ENCODE measurements around the gene TCF12. TPM values are rescaled to one million over a fixed set of nuclear protein-coding genes. Genes with fewer than 3 reads are reported as not detected.
"Not testable (repeated sequence)": the region's sequence is repeated elsewhere in the genome, so short reads cannot be mapped to it uniquely, and the experiment has no call there.

TCF12 gene
- total RNA-seq, 2 experiments from 2014 or later, result 55.8 to 59.4 TPM

DNA sequence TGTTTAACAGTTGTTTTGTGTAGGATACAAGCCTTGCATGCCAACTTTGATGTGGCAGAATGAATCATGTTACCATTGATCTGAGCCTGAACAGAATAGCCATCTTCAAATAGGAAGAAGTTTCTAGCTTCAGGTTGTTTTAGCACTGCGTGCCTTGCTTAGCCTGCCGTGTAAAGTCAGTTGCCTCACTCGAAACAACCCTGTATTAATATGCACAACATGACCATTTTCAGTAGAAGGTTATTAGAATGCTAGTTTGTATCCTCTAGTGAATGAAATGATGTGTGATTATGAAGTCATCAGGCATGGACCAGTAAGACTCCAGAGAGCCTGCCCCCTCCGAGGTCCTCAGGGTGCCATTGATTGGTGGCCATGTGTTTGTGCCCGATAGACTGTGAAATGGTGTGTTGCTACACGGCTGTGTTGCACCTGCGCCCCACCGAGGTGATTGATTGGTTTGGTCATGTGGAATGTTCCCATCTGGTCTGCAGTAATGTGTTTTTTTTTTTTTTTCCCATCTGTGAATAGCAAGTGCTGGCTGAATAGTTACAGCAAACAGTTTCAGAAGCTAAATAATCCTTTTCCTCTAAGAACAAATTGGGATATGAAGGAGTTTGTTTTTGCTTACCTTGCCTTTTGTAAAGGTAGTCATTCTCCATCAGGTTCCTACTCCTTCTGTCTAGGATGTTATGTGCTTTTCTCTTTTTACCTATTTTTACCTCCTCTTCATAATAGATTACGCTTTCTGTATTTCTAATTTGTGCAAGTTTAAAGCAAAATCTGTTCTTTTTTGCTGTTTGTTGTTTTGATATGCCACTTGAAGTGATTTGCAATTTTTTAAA lies 214.9 kb downstream of the TCF12 start:
- Mint-ChIP-seq H3K27me3 (no peaks in the 10 kb centered on the region), H3K36me3 (peaks cover 18% of the 10 kb centered on the region), H3K4me1 (peaks cover 55% of the 10 kb centered on the region), H3K4me3 (no peak overlapping the region), H3K27ac (peak overlapping the region; percentile 72), H3K9me3 (no peaks in the 10 kb centered on the region)
- peak; percentile 6 for DNase-seq

DNA sequence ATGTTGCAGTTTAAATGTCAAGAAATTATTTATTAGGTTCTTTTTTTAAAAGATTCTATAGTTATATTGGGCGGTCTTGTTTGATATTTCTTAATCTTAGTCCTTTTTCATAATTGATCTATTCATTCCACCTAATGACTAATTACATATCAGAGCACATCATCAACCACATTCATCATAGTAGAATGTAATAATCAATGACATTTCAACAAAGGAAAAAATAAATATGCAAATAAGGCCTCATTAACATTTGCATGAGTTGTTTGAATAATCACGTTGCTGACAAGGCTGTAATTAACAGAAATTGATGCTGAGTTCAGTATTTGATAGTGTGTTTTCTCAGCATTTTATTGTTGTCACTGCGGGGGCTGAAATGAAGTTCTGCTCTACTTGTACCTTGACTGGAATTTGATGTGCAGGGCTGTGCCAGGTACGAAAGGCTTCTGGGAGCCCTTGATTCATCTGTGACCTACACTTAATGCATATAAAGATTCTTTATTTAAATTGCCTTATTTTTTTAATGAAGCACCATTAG lies 215.7 kb downstream of the TCF12 start:
- peaks cover 11% of the 10 kb centered on the region for H3K36me3 Mint-ChIP-seq
- H3K27ac Mint-ChIP-seq, result no peak overlapping the region
- no peak for DNase-seq
- H3K4me3 Mint-ChIP-seq, result no peak overlapping the region
- no peaks in the 10 kb centered on the region for H3K27me3 Mint-ChIP-seq
- H3K4me1 Mint-ChIP-seq, result peaks cover 51% of the 10 kb centered on the region
- H3K9me3 Mint-ChIP-seq, result no peaks in the 10 kb centered on the region

DNA sequence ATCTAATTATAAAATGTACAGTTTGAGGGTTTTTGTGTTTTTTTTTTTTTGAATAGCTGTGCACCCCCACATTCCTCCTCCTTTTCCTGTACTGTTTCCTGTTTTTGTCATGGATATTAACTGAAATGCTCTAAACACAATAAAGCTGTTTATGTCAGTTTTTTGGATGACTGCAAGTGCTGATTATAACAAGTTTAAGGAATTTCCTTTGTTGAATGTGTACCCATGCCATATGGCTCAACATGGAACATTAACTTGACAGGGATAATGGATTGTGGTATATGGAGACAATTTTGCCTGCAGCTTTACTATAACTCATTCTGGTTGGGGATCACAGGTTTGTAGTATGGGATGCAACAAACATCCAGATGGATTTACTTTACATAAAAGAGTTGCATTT lies 216.4 kb downstream of the TCF12 start:
- DNase-seq, result no peak
- H3K4me1 Mint-ChIP-seq, result peaks cover 45% of the 10 kb centered on the region
- H3K27me3 Mint-ChIP-seq, result no peaks in the 10 kb centered on the region
- no peak overlapping the region for H3K27ac Mint-ChIP-seq
- H3K36me3 Mint-ChIP-seq, result peaks cover 11% of the 10 kb centered on the region
- H3K4me3 Mint-ChIP-seq, result no peak overlapping the region
- no peaks in the 10 kb centered on the region for H3K9me3 Mint-ChIP-seq

DNA sequence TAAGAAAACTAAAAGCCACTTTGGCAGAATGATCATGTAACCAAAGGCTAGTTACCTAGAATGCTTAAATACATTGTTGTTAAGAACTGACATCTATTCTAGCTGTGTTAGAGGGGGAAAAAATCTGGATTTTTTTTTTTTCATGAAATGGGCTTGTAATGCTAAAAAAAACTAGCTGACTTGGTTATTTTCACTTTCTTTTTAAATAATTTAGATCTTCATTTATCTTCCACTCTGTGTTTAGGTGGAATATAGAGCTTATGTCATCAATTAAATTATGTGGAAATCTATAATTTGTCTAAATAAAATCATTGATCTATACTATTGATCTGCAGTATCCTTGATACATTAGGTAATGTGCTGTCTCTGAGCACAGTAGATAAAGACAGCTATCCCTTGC lies 217.4 kb downstream of the TCF12 start:
- no peaks in the 10 kb centered on the region for H3K27me3 Mint-ChIP-seq
- H3K4me1 Mint-ChIP-seq, result peaks cover 39% of the 10 kb centered on the region
- no peak overlapping the region for H3K4me3 Mint-ChIP-seq

DNA sequence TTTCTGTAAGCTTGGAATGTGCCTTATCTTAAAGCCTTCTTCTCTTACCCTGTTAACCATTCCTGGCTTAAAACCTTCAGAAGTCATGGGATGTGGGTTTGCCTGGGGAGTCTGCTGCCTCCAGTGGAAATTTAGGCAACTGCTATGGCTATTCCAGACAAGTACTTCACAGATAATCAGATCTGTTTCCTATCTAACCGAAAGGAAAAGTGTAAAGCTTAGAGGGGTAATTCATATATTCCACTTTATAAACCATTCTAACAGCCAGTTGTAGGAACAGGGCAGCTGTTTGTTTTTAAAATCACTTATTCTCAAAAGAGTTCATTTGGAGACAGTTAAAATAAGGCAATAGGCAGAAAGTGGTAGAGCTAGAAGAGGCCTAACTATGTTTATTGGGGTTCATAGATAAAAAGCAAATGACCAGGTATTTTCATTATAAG lies 219.9 kb downstream of the TCF12 start:
- Mint-ChIP-seq H3K27ac (no peak overlapping the region), H3K27me3 (no peaks in the 10 kb centered on the region), H3K4me1 (peaks cover 21% of the 10 kb centered on the region), H3K4me3 (no peak overlapping the region), H3K9me3 (no peaks in the 10 kb centered on the region), H3K36me3 (peaks cover 6% of the 10 kb centered on the region)
- DNase-seq, result no peak

More for the DNA sequence above, 217.4 kb downstream of the TCF12 start:
- no peak for DNase-seq
- H3K27ac Mint-ChIP-seq, result no peak overlapping the region
- no peaks in the 10 kb centered on the region for H3K9me3 Mint-ChIP-seq
- peaks cover 11% of the 10 kb centered on the region for H3K36me3 Mint-ChIP-seq

DNA sequence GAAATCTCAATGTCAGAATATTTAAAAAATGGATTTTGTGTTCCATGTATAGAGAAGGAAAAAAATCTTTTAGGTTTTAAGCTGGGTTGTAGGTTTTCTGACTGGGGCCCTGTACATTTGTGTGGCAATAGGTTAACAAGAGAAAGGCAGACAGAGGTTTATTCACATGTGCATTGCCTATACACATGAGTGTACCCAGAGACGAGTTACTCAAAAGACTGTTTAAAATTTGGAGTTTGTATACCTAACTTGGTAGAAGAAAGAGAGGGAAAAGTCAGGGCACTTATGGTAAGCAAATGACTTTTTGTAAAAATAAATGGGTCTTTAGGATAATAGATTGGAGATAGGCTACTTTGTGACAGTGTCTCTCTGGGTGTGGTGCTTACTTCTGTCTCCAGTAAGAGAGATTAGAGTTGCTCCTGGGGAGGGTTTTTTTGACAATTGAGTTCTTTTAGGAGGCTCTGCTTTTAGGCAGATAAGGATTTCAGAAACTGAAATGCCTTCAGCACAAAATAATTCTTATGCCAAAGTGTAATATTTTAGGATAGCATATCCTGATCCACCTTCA lies 225.2 kb downstream of the TCF12 start:
- no peaks in the 10 kb centered on the region for H3K27me3 Mint-ChIP-seq
- H3K27ac Mint-ChIP-seq, result no peak overlapping the region
- H3K4me3 Mint-ChIP-seq, result no peak overlapping the region
- no peaks in the 10 kb centered on the region for H3K36me3 Mint-ChIP-seq
- H3K9me3 Mint-ChIP-seq, result no peaks in the 10 kb centered on the region
- peaks cover 14% of the 10 kb centered on the region for H3K4me1 Mint-ChIP-seq
- no peak for DNase-seq

DNA sequence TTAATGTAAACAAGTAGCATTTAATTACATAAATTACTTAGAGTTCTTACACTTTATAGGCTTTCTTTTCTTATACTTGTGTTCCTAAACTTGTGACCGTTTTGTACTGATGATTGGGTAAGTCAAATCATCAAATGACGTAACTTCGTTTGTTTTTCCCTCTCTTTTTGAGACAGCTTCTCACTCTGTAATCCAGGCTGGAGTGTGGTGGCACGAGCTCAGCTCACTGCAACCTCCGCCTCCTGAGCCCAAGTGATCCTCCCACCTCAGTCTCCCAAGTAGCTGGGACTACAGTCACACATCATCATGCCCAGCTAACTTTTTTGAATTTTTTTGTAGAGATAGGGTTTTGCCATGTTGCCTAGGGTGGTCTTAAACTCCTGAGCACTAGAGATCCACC lies 226.0 kb downstream of the TCF12 start:
- no peaks in the 10 kb centered on the region for H3K9me3 Mint-ChIP-seq
- DNase-seq, result no peak
- H3K4me1 Mint-ChIP-seq, result peaks cover 14% of the 10 kb centered on the region
- H3K27ac Mint-ChIP-seq, result no peak overlapping the region
- no peak overlapping the region for H3K4me3 Mint-ChIP-seq
- H3K27me3 Mint-ChIP-seq, result no peaks in the 10 kb centered on the region
- peaks cover 3% of the 10 kb centered on the region for H3K36me3 Mint-ChIP-seq

DNA sequence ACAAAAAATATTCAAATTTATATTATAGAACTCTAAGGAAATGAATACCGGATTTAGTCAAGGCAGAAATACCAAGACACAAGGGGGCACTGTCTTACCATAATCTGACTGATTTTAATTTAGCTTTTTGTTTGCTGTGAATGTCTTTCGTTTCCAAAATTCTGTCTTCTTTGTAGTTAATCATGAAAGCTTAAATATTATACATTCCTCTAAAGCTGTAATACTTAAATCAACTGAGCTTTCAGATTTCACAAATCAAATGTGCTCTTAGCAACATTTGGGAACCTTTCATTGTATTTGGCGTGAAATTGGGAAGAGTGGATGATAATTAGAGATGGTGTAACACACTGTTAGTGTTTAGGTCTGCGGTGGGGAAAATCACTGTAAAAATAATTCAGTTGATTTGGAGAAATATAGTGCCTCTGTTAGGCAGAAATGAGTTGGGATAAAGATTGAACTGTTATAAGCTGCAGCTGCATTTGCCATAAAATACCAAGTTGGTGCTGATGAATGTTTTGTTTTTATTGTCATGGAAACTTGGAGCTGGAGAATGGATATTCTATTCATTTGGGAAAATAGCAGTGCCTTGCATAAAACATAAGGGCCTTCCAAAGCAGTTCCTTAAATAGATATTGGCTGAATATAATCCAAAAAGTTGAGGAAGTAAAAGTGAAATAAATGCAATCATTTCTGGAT lies 228.2 kb downstream of the TCF12 start:
- H3K4me1 Mint-ChIP-seq, result peaks cover 14% of the 10 kb centered on the region
- H3K4me3 Mint-ChIP-seq, result no peak overlapping the region
- H3K36me3 Mint-ChIP-seq, result peaks cover 21% of the 10 kb centered on the region
- H3K27me3 Mint-ChIP-seq, result no peaks in the 10 kb centered on the region
- H3K9me3 Mint-ChIP-seq, result peaks cover 5% of the 10 kb centered on the region
- DNase-seq, result no peak
- H3K27ac Mint-ChIP-seq, result no peak overlapping the region

DNA sequence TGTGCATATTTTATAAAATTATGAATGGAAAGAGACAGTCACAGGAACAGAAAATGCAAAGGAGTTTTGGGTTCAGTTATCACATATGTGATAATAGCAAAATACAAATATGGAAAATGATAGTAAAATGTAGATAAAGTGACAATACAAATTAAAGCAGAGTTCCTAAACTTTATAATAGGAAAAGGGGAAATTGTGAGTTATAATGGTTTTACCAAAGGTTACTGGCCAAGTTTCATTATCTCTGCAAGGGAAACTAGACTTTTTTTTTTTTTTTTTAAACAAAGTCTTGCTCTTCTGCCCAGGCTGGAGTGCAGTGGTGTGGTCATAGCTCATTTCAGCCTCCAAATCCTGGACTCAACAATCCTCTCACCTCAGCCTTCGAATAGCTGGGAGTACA lies 229.2 kb downstream of the TCF12 start:
- H3K27me3 Mint-ChIP-seq, result no peaks in the 10 kb centered on the region
- H3K4me3 Mint-ChIP-seq, result no peak overlapping the region
- H3K27ac Mint-ChIP-seq, result no peak overlapping the region
- peaks cover 31% of the 10 kb centered on the region for H3K36me3 Mint-ChIP-seq
- no peak for DNase-seq
- H3K9me3 Mint-ChIP-seq, result peaks cover 12% of the 10 kb centered on the region
- peaks cover 17% of the 10 kb centered on the region for H3K4me1 Mint-ChIP-seq

DNA sequence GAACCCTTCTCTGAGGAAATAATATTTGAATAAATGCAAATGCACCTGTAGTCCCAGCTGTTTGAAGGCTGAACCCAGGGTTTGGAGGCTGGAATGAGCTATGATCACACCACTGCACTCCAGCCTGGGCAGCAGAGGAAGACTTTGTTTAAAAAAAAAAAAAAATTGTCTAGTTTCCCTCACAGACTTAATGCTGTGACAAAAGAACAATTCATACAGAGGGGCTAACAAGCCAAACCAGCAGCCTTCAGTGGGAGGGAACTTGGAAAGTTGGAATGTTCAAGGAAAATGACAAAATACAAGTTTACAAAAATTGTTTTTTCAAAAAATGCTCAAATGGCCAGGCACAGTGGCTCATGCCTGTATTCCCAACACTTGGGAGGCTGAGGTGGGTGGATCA lies 229.8 kb downstream of the TCF12 start:
- peaks cover 35% of the 10 kb centered on the region for H3K36me3 Mint-ChIP-seq
- H3K9me3 Mint-ChIP-seq, result peaks cover 14% of the 10 kb centered on the region
- no peak overlapping the region for H3K27ac Mint-ChIP-seq
- H3K4me3 Mint-ChIP-seq, result no peak overlapping the region
- DNase-seq, result no peak
- H3K4me1 Mint-ChIP-seq, result peaks cover 17% of the 10 kb centered on the region
- H3K27me3 Mint-ChIP-seq, result no peaks in the 10 kb centered on the region

DNA sequence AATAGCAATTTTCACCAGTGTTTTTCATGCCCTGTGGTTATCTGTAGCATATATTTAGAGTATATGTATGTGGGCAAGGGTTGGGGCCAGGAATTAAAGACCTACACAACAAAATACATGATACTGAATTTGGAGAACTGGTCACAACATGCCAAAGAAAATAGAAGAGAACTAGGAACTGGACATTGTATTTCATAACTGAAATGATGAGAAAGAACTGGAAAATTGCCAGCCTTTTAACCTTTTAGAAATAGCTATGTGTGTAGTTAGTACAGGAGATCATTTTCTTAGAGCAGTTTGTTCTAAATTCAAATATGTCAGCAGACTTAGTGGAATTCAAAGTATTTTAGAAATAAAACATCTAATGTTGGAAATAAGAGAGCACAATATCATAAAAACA lies 230.8 kb downstream of the TCF12 start:
- Mint-ChIP-seq H3K27ac (no peak overlapping the region), H3K27me3 (no peaks in the 10 kb centered on the region), H3K4me3 (no peak overlapping the region), H3K36me3 (peaks cover 41% of the 10 kb centered on the region), H3K4me1 (peaks cover 17% of the 10 kb centered on the region), H3K9me3 (peaks cover 14% of the 10 kb centered on the region)
- no peak for DNase-seq

DNA sequence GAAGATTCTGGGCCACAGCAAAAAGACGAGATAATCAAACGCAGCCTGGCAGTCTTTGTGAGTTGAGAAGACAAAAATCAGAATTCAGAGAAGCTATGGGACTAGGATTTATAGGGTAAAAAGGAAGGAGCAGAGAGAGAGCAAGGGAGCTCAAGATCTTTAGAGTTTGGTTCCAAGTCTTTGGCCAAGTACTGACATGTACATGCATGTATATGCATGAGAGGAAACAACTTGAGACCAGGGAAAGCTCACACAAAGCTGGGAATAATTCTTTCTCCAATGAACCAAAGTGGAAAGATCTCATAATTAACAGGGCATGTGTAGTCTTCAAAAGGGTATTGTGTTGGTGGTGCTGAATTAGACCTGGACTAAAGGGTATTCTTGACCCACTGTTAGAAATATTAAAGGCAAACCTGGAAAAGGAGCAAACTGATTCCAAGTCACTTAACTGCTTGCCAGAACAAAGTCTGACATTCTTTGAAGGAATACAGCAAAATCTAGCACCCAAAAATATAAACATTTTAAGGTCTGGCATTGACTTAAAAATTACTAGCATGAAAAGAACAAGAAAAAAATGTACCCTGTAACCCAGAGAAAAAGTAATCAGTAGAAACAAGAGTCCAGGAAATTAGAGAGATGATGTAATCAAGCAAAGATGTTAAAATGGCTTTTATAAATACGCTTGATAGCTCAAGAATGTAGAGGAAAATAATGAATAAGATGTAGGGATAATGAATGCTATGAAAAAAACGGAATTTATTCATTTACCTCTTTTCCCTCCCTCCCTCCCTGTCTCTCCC lies 231.8 kb downstream of the TCF12 start:
- H3K4me1 Mint-ChIP-seq, result peaks cover 17% of the 10 kb centered on the region
- no peaks in the 10 kb centered on the region for H3K27me3 Mint-ChIP-seq
- H3K36me3 Mint-ChIP-seq, result peaks cover 46% of the 10 kb centered on the region
- H3K27ac Mint-ChIP-seq, result no peak overlapping the region
- H3K9me3 Mint-ChIP-seq, result peaks cover 14% of the 10 kb centered on the region
- H3K4me3 Mint-ChIP-seq, result no peak overlapping the region
- DNase-seq, result no peak

DNA sequence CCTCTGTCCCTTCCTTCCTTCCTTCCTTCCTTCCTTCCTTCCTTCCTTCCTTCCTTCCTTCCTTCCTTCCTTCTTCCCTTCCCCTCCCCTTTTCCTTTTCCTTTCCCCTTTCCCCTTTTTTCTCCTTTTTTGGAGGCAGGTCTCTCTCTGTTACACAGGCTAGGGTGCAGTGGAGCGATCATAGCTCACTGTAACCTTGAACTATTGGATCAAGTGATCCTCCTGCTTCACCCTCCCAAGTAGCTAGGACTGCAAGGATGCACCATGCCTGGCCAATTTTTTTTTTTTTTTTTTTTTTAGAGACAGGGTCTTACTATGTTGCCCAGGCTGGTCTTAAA lies 232.4 kb downstream of the TCF12 start:
- not testable (repeated sequence) for H3K27me3 Mint-ChIP-seq, H3K4me3 Mint-ChIP-seq, DNase-seq, H3K27ac Mint-ChIP-seq
- Mint-ChIP-seq H3K36me3 (peaks cover 46% of the 10 kb centered on the region), H3K9me3 (peaks cover 14% of the 10 kb centered on the region), H3K4me1 (peaks cover 17% of the 10 kb centered on the region)

DNA sequence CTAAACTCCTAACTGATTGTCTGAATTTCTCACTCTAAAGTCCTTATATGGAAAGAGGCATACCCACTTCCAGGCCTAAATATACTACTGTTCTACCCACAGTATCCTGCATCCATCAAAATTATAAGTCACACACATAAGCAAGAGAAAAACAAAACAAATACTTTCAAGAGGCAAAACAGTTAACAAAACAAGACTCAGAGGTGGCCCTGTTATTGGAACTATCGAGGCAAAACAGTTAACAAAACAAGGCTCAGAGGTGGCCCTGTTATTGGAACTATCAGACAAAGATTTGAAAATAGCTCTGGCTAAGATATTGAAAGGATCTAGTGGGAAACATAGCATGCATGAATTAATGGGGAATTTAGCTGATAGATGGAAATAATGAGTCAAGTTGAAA lies 233.7 kb downstream of the TCF12 start:
- peak overlapping the region; percentile 3 for H3K27ac Mint-ChIP-seq

More for the DNA sequence above, 233.7 kb downstream of the TCF12 start:
- no peak for DNase-seq
- H3K27me3 Mint-ChIP-seq, result no peaks in the 10 kb centered on the region
- peaks cover 14% of the 10 kb centered on the region for H3K9me3 Mint-ChIP-seq
- H3K4me1 Mint-ChIP-seq, result peaks cover 16% of the 10 kb centered on the region
- H3K36me3 Mint-ChIP-seq, result peaks cover 46% of the 10 kb centered on the region
- no peak overlapping the region for H3K4me3 Mint-ChIP-seq

Measured in activated naive CD8-positive, alpha-beta T cell treated with anti-CD3 and anti-CD28 coated beads for 36 hours (primary cell).